GM18499 (cell line): ENCODE data around the gene CCER1.
A peak's percentile ranks its signal among the peaks of the same experiment; 100 is the strongest.

Experiments used
- ATAC-seq: cut with Tn5 transposase; IDR thresholded peaks from one replicate; pipeline ENCODE4 v1.9.1; 2021; ENCODE audit warnings: moderate number of reproducible peaks; ENCODE audit not compliant: insufficient read depth, unreplicated experiment

Gene CCER1

GRCh38 chr12:90969851-90970250 is 14.9 kb upstream of the CCER1 start:
- no peak for ATAC-seq

- no peak for ATAC-seq
Observed at GRCh38 chr12:90969346-90969745, 14.4 kb upstream of the CCER1 start.

- no peak for ATAC-seq
Observed at GRCh38 chr12:90965204-90965603, 10.2 kb upstream of the CCER1 start.

GRCh38 chr12:90964616-90965015 is 9.6 kb upstream of the CCER1 start:
- ATAC-seq, result no peak

- ATAC-seq, result no peak
Observed at GRCh38 chr12:90963946-90964345, 9.0 kb upstream of the CCER1 start.

GRCh38 chr12:90961154-90961553 is 6.2 kb upstream of the CCER1 start:
- ATAC-seq, result no peak

- ATAC-seq, result peak; percentile 68
Observed at GRCh38 chr12:90959538-90960139, 4.7 kb upstream of the CCER1 start.

GRCh38 chr12:90959032-90959431 is 4.1 kb upstream of the CCER1 start:
- ATAC-seq, result no peak

- no peak for ATAC-seq
Observed at GRCh38 chr12:90958347-90958746, 3.4 kb upstream of the CCER1 start.

- ATAC-seq, result no peak
Observed at GRCh38 chr12:90954428-90954827, 548 bp downstream of the CCER1 start.

GRCh38 chr12:90953956-90954421 is 987 bp downstream of the CCER1 start:
- ATAC-seq, result no peak

- ATAC-seq, result no peak
Observed at GRCh38 chr12:90951432-90952105, 3.4 kb downstream of the CCER1 start.

GRCh38 chr12:90947869-90948268 is 7.1 kb downstream of the CCER1 start:
- no peak for ATAC-seq

GRCh38 chr12:90945070-90945649 is 9.8 kb downstream of the CCER1 start:
- ATAC-seq, result peak; percentile 75

- no peak for ATAC-seq
Observed at GRCh38 chr12:90943255-90943654, 11.7 kb downstream of the CCER1 start.

- no peak for ATAC-seq
Observed at GRCh38 chr12:90940872-90941499, 14.0 kb downstream of the CCER1 start.

GRCh38 chr12:90939382-90939781 is 15.6 kb downstream of the CCER1 start:
- no peak for ATAC-seq

- ATAC-seq, result no peak
Observed at GRCh38 chr12:90938451-90938850, 16.5 kb downstream of the CCER1 start.

GRCh38 chr12:90937651-90938050 is 17.3 kb downstream of the CCER1 start:
- no peak for ATAC-seq

- ATAC-seq, result no peak
Observed at GRCh38 chr12:90936230-90937005, 18.6 kb downstream of the CCER1 start.

GRCh38 chr12:90925562-90925961 is 29.4 kb downstream of the CCER1 start:
- no peak for ATAC-seq
